Brain microvascular endothelial cell (primary cell): ENCODE results near the gene TYW1B.
"Not testable (repeated sequence)": the region's sequence is repeated elsewhere in the genome, so short reads cannot be mapped to it uniquely, and the experiment has no call there.

ENCODE experiments used
- DNase-seq: peaks from one replicate; pipeline ENCODE4 v3.0.0-alpha.2; 2020
- H3K27ac ChIP-seq: fragments of 250-450 bp; sonication (Bioruptor Pico); 2 replicates; pipeline ENCODE4 v1.5.1; 2020; ENCODE audit warnings: mild to moderate bottlenecking, moderate library complexity
- H3K27me3 ChIP-seq: fragments of 250-450 bp; sonication (Bioruptor Pico); replicated peaks from 2 replicates; pipeline ENCODE4 v1.5.1; 2020; ENCODE audit warnings: mild to moderate bottlenecking
- H3K36me3 ChIP-seq: fragments of 250-450 bp; sonication (Bioruptor Pico); replicated peaks from 2 replicates; pipeline ENCODE4 v1.5.1; 2020; ENCODE audit warnings: mild to moderate bottlenecking
- H3K4me3 ChIP-seq: 2 replicates; pipeline ENCODE4 v1.5.1; 2011; ENCODE audit warnings: low read depth, mild to moderate bottlenecking, control low read depth, low read length, moderate library complexity
- CTCF ChIP-seq: IDR thresholded peaks from 2 replicates; pipeline ENCODE4 v1.5.1; 2011; ENCODE audit warnings: low read depth, mild to moderate bottlenecking, moderate library complexity, low read length, control low read depth, inconsistent platforms; ENCODE audit errors: missing control alignments
- in situ Hi-C: cut with HindIII; loops from 2 replicates; pipeline ENCODE4 v1.10.0; 2017; ENCODE audit warnings: low sequenced_read_pairs, low pct_ligation_motif_present

The TYW1B gene

GRCh38 chr7:72603073-72603472, 224.9 kb downstream of the TYW1B start:
- Histone ChIP-seq H3K4me3 (no peak overlapping the region), H3K27ac (no peak overlapping the region), H3K36me3 (no peaks in the 10 kb centered on the region), H3K27me3 (no peaks in the 10 kb centered on the region)
- TF ChIP-seq CTCF: no peak
- DNase-seq: no peak
- in situ Hi-C loops: no loop called here

- H3K27me3 ChIP-seq, H3K4me3 ChIP-seq, H3K36me3 ChIP-seq, DNase-seq, H3K27ac ChIP-seq, in situ Hi-C loops: not testable (repeated sequence)
Observed at GRCh38 chr7:72601683-72602082, 226.3 kb downstream of the TYW1B start.

GRCh38 chr7:72590023-72590422, 238.0 kb downstream of the TYW1B start:
- H3K36me3 ChIP-seq, DNase-seq, H3K27ac ChIP-seq, in situ Hi-C loops, H3K27me3 ChIP-seq, H3K4me3 ChIP-seq: not testable (repeated sequence)

- in situ Hi-C loops, H3K27me3 ChIP-seq: not testable (repeated sequence)
- peak; percentile 31 for DNase-seq
Observed at GRCh38 chr7:72587267-72587666, 240.7 kb downstream of the TYW1B start.

GRCh38 chr7:72584576-72584975, 243.4 kb downstream of the TYW1B start:
- in situ Hi-C loops, H3K4me3 ChIP-seq, DNase-seq, H3K27me3 ChIP-seq, H3K27ac ChIP-seq, H3K36me3 ChIP-seq: not testable (repeated sequence)

More at GRCh38 chr7:72587267-72587666, 240.7 kb downstream of the TYW1B start:
- H3K4me3 ChIP-seq, H3K36me3 ChIP-seq, H3K27ac ChIP-seq: not testable (repeated sequence)

GRCh38 chr7:72583620-72584361, 244.2 kb downstream of the TYW1B start:
- DNase-seq, H3K27me3 ChIP-seq, H3K36me3 ChIP-seq, H3K4me3 ChIP-seq, H3K27ac ChIP-seq, in situ Hi-C loops: not testable (repeated sequence)

- in situ Hi-C loops, H3K27me3 ChIP-seq, H3K36me3 ChIP-seq, H3K27ac ChIP-seq, DNase-seq, H3K4me3 ChIP-seq: not testable (repeated sequence)
Observed at GRCh38 chr7:72580142-72580770, 247.7 kb downstream of the TYW1B start.

GRCh38 chr7:72577107-72577506, 250.9 kb downstream of the TYW1B start:
- H3K4me3 ChIP-seq: no peak overlapping the region
- no peak for DNase-seq
- in situ Hi-C loops: no loop called here
- H3K36me3 ChIP-seq: no peaks in the 10 kb centered on the region
- no peak overlapping the region for H3K27ac ChIP-seq
- H3K27me3 ChIP-seq: no peaks in the 10 kb centered on the region
- no peak for TF ChIP-seq CTCF

- DNase-seq, in situ Hi-C loops, H3K27ac ChIP-seq, H3K36me3 ChIP-seq, H3K27me3 ChIP-seq, H3K4me3 ChIP-seq: not testable (repeated sequence)
Observed at GRCh38 chr7:72561988-72562387, 266.0 kb downstream of the TYW1B start.

GRCh38 chr7:72559546-72559945, 268.5 kb downstream of the TYW1B start:
- H3K36me3 ChIP-seq, H3K4me3 ChIP-seq, DNase-seq, H3K27me3 ChIP-seq, in situ Hi-C loops, H3K27ac ChIP-seq: not testable (repeated sequence)

GRCh38 chr7:72556733-72557132, 271.3 kb downstream of the TYW1B start:
- H3K4me3 ChIP-seq, H3K36me3 ChIP-seq, H3K27ac ChIP-seq, in situ Hi-C loops, H3K27me3 ChIP-seq, DNase-seq: not testable (repeated sequence)

- H3K27me3 ChIP-seq, H3K27ac ChIP-seq, DNase-seq, H3K36me3 ChIP-seq, in situ Hi-C loops, H3K4me3 ChIP-seq: not testable (repeated sequence)
Observed at GRCh38 chr7:72555238-72555637, 272.8 kb downstream of the TYW1B start.

GRCh38 chr7:72554401-72554800, 273.6 kb downstream of the TYW1B start:
- H3K4me3 ChIP-seq, H3K27me3 ChIP-seq, H3K27ac ChIP-seq, in situ Hi-C loops, DNase-seq, H3K36me3 ChIP-seq: not testable (repeated sequence)
